ENCODE results near the gene CEP85L. TPM values are rescaled to one million over a fixed set of nuclear protein-coding genes. Genes with fewer than 3 reads are reported as not detected.

The CEP85L gene
- total RNA-seq, 1 donor from 2014 or later = 6.8 TPM

DNA sequence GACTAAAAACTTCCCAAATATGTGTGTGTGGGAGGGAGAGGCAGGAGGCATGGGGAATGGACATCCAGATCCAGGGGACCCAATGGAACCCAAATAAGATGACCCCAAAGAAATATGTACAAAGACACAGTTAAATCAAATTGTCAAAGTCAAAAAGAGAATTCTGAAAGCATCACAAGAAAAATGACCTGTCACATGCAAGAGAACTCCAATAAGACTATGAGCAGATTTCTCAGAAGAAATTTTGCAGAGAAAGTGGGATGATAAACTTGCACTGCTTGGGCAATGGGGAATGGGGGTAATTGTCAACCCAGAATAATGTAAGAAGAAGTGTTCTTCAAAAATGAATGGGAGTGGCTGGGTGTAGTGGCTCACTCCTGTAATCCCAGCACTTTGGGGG is 162.8 kb downstream of the CEP85L start:
- no peaks in the 10 kb centered on the region for H3K27me3 Mint-ChIP-seq
- H3K36me3 Mint-ChIP-seq (ENCODE audit: insufficient read depth) = peaks cover 22% of the 10 kb centered on the region
- H3K4me3 Mint-ChIP-seq (ENCODE audit: low read depth) = no peak overlapping the region
- H3K9me3 Mint-ChIP-seq (ENCODE audit: low read depth) = peaks cover 26% of the 10 kb centered on the region
- DNase-seq (ENCODE audit: low spot score, unreplicated experiment) = no peak
- H3K4me1 Mint-ChIP-seq (ENCODE audit: low read depth) = peaks cover 2% of the 10 kb centered on the region
- H3K27ac Mint-ChIP-seq = no peak overlapping the region
- TF ChIP-seq, protein P1, sequence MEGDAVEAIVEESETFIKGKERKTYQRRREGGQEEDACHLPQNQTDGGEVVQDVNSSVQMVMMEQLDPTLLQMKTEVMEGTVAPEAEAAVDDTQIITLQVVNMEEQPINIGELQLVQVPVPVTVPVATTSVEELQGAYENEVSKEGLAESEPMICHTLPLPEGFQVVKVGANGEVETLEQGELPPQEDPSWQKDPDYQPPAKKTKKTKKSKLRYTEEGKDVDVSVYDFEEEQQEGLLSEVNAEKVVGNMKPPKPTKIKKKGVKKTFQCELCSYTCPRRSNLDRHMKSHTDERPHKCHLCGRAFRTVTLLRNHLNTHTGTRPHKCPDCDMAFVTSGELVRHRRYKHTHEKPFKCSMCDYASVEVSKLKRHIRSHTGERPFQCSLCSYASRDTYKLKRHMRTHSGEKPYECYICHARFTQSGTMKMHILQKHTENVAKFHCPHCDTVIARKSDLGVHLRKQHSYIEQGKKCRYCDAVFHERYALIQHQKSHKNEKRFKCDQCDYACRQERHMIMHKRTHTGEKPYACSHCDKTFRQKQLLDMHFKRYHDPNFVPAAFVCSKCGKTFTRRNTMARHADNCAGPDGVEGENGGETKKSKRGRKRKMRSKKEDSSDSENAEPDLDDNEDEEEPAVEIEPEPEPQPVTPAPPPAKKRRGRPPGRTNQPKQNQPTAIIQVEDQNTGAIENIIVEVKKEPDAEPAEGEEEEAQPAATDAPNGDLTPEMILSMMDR (IDR thresholded peaks at IDR 0.05; ENCODE audit: unreplicated experiment) = no peak

DNA sequence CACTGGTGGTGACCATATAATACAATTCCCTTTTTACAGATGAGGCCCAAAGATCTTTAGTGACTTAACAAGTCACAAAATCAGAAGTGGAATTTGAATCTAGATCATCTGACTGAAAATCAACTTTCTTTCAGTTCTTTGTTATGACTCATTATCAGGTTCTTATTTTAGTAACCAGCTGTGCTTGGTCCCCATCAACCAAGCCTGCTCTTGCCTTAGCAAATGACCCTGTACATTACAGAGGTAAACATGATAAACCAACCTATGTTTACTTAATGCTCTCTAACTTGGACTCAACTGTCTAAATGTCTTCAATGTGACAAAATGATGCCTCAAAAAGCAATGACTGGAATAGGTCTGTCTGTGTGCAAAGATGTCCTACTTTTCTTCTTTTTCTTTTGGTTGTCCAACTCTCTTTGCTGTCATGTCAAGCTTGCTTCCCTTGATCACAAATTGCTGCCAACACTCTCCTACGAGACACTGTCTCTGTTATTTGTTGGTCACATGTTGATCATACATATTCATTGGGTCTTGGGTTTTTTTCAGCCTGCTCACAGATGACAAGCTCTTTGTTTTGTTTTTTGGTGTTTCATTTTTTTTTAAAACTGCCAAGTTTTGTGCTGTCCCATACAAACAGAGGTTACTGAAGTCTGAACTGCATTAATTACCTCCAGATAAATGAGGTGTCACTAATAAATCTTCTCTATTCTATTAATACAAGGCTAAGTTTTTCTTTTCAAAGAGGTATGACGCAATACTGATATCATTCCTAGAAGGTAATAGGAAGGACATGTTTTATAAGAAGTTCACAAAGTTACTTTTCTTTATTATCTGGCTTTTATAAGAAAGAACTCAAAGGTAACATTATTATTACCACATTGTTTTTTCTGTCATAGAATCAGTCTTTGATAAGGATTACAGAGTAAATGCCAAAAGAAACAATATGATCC is 165.5 kb downstream of the CEP85L start:
- Mint-ChIP-seq H3K36me3 (ENCODE audit: insufficient read depth) (peaks cover 22% of the 10 kb centered on the region), H3K9me3 (ENCODE audit: low read depth) (peaks cover 26% of the 10 kb centered on the region), H3K27me3 (no peaks in the 10 kb centered on the region), H3K27ac (no peak overlapping the region), H3K4me3 (ENCODE audit: low read depth) (no peak overlapping the region), H3K4me1 (ENCODE audit: low read depth) (peaks cover 4% of the 10 kb centered on the region)
- DNase-seq (ENCODE audit: low spot score, unreplicated experiment) = no peak
- TF ChIP-seq, protein P1 (IDR thresholded peaks at IDR 0.05; ENCODE audit: unreplicated experiment) = no peak

DNA sequence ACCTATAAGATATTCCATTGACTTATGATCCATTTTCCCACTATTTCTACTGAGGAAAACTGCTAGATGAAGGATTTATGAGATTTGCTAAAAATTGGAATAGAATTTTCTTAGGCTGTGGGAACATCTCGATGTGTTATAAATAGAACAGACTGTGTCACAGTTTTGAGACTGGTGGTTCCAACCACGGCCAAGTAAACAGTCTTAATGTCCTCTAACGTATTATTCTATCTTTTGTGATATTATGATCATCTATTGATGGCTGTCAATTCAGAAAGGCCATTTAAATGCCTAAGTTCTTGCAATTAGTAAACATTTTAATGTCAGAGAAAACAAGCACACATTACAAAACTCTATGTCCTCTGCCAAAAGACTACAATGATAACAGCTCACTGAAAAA is 174.8 kb downstream of the CEP85L start:
- no peak overlapping the region for H3K4me3 Mint-ChIP-seq (ENCODE audit: low read depth)
- H3K9me3 Mint-ChIP-seq (ENCODE audit: low read depth) = no peaks in the 10 kb centered on the region
- H3K27ac Mint-ChIP-seq = no peak overlapping the region
- TF ChIP-seq, protein P1 (IDR thresholded peaks at IDR 0.05; ENCODE audit: unreplicated experiment) = no peak
- H3K36me3 Mint-ChIP-seq (ENCODE audit: insufficient read depth) = no peaks in the 10 kb centered on the region
- no peak for DNase-seq (ENCODE audit: low spot score, unreplicated experiment)
- H3K4me1 Mint-ChIP-seq (ENCODE audit: low read depth) = no peaks in the 10 kb centered on the region
- no peaks in the 10 kb centered on the region for H3K27me3 Mint-ChIP-seq

DNA sequence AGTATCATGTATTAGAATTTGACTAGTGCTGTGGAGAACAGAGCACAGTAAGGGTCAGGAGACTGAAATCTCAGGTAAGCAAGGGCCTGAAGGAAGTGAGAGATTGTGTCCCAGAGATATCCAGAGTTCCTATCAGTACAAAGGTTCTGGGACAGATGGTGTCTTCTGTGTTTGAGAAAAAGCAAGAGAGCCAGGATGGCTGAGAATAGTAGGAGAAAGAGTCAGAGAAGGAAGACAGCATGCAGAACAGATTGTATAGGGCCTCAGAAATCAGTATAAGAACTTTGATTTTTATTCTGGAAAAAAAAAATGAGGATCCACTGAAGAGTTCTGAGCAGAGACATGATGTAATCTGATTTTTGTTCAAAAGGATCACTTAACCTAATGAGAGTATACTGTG is 178.1 kb downstream of the CEP85L start:
- H3K4me3 Mint-ChIP-seq (ENCODE audit: low read depth) = no peak overlapping the region
- no peaks in the 10 kb centered on the region for H3K36me3 Mint-ChIP-seq (ENCODE audit: insufficient read depth)
- peak overlapping the region; percentile 50 for H3K27ac Mint-ChIP-seq
- H3K4me1 Mint-ChIP-seq (ENCODE audit: low read depth) = peaks cover 13% of the 10 kb centered on the region
- TF ChIP-seq, protein P1 (IDR thresholded peaks at IDR 0.05; ENCODE audit: unreplicated experiment) = no peak
- no peak for DNase-seq (ENCODE audit: low spot score, unreplicated experiment)
- H3K27me3 Mint-ChIP-seq = no peaks in the 10 kb centered on the region
- no peaks in the 10 kb centered on the region for H3K9me3 Mint-ChIP-seq (ENCODE audit: low read depth)

DNA sequence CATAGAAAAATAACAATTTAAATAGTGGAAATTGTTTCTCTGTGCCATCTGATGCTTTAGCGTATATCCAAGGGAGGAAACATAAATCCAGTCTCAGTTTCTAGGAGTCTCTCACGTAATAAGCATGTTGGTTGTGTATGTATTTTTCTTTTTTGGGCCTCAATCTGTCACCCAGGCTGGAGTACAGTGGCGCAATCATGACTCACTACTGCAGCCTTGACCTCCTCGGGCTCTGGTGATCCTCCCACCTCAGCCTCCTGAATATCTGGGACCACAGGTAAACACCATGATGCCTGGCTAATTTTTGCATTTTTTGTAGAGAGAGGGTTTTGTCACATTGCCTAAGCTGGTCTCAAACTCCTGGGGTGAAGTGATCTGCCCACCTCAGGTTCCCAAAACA is 181.9 kb downstream of the CEP85L start:
- Mint-ChIP-seq H3K27ac (no peak overlapping the region), H3K4me3 (ENCODE audit: low read depth) (no peak overlapping the region), H3K4me1 (ENCODE audit: low read depth) (peaks cover 16% of the 10 kb centered on the region), H3K27me3 (no peaks in the 10 kb centered on the region), H3K36me3 (ENCODE audit: insufficient read depth) (peaks cover 2% of the 10 kb centered on the region), H3K9me3 (ENCODE audit: low read depth) (no peaks in the 10 kb centered on the region)
- TF ChIP-seq, protein P1 (IDR thresholded peaks at IDR 0.05; ENCODE audit: unreplicated experiment) = no peak
- no peak for DNase-seq (ENCODE audit: low spot score, unreplicated experiment)
